NCI-H1417 treated with DMSO at 0.1 percent for 48 hours (cell line): ENCODE measurements around the gene FLYWCH1.
"Not testable (repeated sequence)": the region's sequence is repeated elsewhere in the genome, so short reads cannot be mapped to it uniquely, and the experiment has no call there.

Source experiments
- DNase-seq: peaks from one replicate; lab custom pipeline; 2025; lab: John Stamatoyannopoulos, UW

Gene FLYWCH1

DNA sequence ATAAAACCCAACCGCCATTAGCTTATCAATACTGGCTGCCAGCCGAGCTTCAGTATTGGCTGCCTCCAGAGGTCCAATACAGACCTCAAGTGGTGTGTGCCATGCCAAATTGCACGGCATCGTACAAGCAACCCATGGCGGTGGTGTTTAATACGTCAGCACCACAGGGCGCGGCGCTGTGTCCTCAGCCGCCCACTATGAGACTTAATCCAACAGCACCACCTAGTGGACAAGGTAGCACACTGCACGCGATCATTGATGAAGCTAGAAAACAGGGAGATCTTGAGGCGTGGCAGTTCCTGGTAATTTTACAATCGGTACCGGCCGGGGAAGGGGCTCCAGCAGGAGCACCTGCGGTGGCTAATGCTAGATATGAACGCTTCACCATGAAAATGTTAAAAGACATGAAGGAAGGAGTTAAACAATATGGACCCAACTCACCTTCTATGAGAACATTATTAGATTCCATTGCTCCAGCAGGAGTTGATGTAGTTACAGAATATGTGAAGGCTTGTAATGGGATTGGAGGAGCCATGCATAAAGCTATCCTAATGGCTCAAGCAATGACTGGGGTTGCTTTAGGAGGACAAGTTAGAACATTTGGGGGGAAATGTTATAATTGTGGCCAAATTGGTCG, 15.4 kb downstream of the FLYWCH1 start:
- DNase-seq: peak; percentile 21

- not testable (repeated sequence) for DNase-seq
These were observed 16.4 kb downstream of the FLYWCH1 start for GRCh38 chr16:2928151-2928550.

- no peak for DNase-seq
These were observed 17.1 kb downstream of the FLYWCH1 start for GRCh38 chr16:2928796-2929195.

GRCh38 chr16:2929693-2930092, 18.0 kb downstream of the FLYWCH1 start:
- no peak for DNase-seq

- no peak for DNase-seq
These were observed 18.5 kb downstream of the FLYWCH1 start for GRCh38 chr16:2930236-2930635.

DNA sequence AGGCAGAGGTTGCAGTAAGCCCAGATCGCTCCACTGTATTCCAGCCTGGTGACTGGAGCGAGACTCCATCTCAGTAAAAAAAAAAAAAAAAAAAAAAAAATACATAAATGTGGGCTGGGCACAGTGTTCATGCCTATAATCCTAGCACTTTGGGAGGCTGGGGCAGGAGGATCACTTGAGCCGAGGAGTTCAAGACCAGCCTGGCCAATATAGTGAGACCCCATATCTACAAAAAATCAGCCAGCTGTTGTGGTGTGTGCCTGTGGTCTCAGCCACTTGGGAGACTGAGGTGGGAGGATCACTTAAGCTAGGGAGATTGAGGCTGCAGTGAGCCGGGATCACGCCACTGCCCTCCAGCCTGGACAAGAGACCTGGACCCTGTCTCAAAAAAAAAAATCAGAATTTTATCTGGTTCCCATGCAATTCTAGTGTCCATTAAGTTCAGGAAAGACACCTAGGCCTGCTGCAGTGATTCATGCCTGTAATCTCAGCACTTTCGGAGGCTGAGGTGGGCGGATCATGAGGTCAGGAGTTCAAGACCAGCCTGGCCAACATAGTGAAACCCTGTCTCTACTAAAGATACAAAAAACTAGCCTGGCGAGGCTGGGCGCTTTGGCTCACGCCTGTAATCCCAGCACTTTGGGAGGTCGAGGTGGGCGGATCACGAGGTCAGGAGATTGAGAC, 19.6 kb downstream of the FLYWCH1 start:
- not testable (repeated sequence) for DNase-seq

- no peak for DNase-seq
These were observed 21.4 kb downstream of the FLYWCH1 start for GRCh38 chr16:2933136-2933535.

DNA sequence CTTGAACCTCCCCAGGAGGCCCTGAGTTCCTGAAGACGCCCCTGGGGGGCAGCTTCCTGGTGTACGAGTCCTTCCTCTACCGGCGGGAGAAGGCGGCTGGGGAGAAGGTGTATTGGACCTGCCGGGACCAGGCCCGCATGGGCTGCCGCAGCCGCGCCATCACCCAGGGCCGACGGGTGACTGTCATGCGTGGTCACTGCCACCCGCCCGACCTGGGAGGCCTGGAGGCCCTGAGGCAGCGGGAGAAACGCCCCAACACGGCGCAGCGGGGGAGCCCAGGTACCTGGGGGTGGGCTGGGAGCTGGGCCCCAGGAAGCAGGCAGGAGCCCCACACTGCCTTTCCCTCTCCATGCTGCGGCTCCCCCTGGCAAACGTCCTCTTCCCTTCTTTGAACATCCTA, 22.0 kb downstream of the FLYWCH1 start:
- no peak for DNase-seq

- no peak for DNase-seq
These were observed 22.7 kb downstream of the FLYWCH1 start for GRCh38 chr16:2934450-2934849.

DNA sequence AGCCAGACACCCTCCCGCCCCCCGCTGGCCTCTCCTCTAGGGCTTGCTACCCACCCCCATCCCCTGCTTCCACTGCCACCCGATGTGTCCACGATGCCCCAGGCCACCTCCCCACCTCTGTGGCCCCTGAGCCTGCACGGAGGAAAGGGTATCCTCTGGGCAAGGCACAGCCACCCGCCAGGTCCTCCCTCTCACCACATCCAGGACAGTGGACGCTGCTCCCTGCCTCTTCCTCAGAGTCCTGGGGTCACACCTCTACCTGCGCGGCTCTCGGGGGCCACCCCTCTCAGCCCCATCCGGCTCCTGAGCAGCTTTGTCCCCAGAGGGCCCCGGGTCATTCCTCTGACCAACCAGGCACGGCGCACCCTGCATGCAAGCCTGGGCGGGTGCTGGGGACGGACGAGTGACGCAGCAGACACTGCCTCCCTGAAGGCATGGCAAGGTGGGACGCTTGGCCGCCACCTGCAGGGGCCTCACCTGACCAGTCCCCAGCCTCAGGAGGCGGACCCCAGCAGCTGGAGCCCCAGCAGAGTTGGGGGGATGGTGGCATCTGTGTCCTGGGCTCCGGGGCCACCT, 24.8 kb downstream of the FLYWCH1 start:
- no peak for DNase-seq

GRCh38 chr16:2937170-2937569, 25.4 kb downstream of the FLYWCH1 start:
- no peak for DNase-seq

DNA sequence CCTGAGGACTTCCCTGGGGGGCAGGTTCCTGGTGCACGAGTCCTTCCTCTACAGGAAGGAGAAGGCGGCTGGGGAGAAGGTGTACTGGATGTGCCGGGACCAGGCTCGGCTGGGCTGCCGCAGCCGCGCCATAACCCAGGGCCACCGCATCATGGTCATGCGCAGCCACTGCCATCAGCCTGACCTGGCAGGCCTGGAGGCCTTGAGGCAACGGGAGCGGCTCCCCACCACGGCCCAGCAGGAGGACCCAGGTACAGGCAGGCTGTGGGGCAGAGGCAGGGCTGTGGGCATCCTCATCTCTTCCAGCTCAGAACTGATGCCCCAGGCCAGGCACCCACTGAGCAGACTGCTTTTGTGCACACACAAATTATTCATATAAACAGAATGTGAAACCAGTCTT, 26.5 kb downstream of the FLYWCH1 start:
- DNase-seq: no peak

DNA sequence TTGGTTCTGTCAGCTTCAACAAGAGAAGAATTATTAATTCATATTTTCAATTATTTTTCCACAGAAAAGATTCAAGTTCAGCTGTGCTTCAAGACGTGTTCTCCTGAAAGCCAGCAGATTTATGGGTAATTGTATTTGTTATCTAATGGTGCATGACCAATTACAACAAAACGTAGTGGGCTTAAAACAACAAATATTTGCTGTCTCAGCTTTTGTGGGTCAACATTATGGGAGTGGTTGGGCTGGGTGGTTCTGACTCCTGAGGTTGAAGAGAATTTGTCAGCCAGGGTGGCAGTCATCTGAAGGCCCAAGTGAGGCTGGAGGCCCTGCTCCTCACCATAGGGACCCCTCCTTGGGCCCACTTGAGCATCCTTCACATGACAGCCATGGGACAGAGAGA, 28.2 kb downstream of the FLYWCH1 start:
- DNase-seq: no peak

DNA sequence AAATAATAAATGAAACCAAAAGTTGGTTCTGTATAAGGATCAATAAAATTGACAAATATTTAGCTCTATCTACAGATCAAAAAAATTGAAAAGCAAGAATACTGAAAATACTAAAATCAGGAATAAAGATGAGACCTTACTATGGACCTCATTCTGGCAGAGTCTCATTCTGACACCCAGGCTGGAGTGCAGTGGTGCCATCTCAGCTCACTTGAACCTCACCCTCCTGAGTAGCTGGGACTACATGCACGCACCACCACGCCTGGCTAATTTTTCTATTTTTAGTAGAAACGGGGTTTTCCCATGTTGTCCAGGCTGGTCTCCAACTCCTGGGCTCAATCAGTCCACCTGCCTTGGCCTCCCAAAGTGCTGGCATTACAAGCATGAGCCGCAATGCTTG, 30.3 kb downstream of the FLYWCH1 start:
- DNase-seq: no peak

GRCh38 chr16:2943716-2944115, 32.0 kb downstream of the FLYWCH1 start:
- DNase-seq: not testable (repeated sequence)

DNA sequence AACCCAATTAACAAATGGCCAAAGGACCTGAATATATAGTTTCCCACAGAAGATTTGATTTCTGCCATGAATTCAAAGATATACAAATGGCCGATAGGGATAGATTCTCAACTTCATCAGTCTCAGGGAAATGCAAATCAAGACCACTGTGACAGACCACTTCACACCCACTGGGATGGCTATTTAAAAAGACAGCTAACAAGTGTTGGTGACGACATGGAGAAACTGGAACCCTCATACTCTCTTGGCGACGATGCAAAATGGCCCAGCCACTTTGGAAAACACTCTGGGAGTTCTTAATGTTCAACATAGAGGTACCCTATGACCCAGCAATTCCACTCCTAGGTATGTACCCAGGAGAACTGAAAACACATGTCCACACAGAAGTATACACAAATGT, 34.9 kb downstream of the FLYWCH1 start:
- DNase-seq: no peak

GRCh38 chr16:2948807-2949704, 37.3 kb downstream of the FLYWCH1 start:
- DNase-seq: no peak

GRCh38 chr16:2949705-2950352, 38.1 kb downstream of the FLYWCH1 start:
- DNase-seq: no peak

DNA sequence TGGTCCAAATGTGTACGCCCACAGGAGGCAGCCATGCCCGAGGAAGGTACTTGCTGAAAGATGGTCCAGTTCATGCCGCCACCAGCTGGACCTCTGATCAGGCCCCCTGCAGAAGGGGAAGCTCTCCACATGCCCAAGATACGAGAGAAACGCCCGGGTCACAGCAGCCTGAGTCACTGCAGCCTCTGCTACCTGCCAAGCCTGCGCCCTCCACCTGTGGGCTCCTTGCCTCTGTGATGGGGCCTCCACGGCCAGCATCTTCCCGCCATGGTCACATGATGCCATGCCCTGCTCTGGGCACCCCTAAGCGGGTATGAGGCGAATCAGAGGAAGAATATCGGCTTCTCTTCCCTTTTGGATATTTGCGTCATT, 38.6 kb downstream of the FLYWCH1 start:
- DNase-seq: no peak

DNA sequence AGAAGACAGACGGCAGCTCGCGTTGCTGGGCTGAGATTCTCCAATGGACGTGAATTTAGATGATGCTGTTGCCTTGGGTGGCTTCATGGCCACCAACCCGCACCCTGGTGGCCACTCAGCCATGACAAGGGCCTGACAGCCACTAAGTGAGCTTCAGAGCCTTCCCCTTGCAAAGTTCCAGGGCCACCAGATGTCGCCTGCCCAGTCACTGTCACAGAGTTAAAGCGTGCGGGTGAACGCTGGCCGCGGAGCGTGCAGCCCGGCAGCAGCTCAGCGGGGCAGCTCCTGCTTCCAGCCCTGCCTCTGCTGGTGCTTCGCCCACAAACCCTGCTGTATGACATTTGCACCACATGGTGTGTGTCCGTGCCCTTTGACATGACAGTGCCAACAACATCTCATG, 39.0 kb downstream of the FLYWCH1 start:
- no peak for DNase-seq

- no peak for DNase-seq
These were observed 40.9 kb downstream of the FLYWCH1 start for GRCh38 chr16:2952679-2953078.
